NT2/D1 (cell line): Measurements from ENCODE around the gene DHX16.

Source experiments
- SUZ12 ChIP-seq: IDR thresholded peaks from 2 replicates; pipeline ENCODE4 v1.6.1; 2011; ENCODE audit not compliant: insufficient read length, insufficient read depth; ENCODE audit errors: extremely low read depth
- YY1 ChIP-seq: IDR thresholded peaks from 2 replicates; pipeline ENCODE4 v1.6.1; 2011; ENCODE audit not compliant: insufficient read length, insufficient read depth
- ZNF274 ChIP-seq: IDR thresholded peaks from 2 replicates; pipeline ENCODE4 v1.6.1; 2011; ENCODE audit warnings: mild to moderate bottlenecking, low read depth, low read length

GRCh38 chr6:30672445-30673253, at the start of gene DHX16:
- no peak for TF ChIP-seq YY1
- TF ChIP-seq SUZ12, result no peak
- TF ChIP-seq ZNF274, result no peak
